Keratinocyte (primary cell): ENCODE results near the gene CHST12. TPM values are rescaled to one million over a fixed set of nuclear protein-coding genes. Genes with fewer than 3 reads are reported as not detected.

Experiments
- DNase-seq: peaks from one replicate; pipeline ENCODE4 v3.0.0-alpha.2; 2011; ENCODE audit warnings: low read depth, missing footprints, low spot score
- FAIRE-seq: peaks from 2 replicates; lab custom pipeline; 2011; peaks lifted over from hg19 to GRCh38; lab: Jason Lieb, UNC
- H2AFZ ChIP-seq: 2 replicates; pipeline ENCODE4 v1.6.0; 2012; ENCODE audit warnings: low read length, control low read depth, inconsistent platforms; ENCODE audit not compliant: control insufficient read depth
- H3K27ac ChIP-seq: 2 replicates; pipeline ENCODE4 v1.5.1; 2011; ENCODE audit warnings: low read length; ENCODE audit not compliant: control insufficient read depth, insufficient read depth
- H3K27me3 ChIP-seq: 3 replicates; pipeline ENCODE4 v1.6.0; 2011; ENCODE audit warnings: low read length; ENCODE audit not compliant: control insufficient read depth, insufficient read depth; ENCODE audit errors: extremely low read depth
- H3K36me3 ChIP-seq, 2 experiments: 2 replicates in 1 of 2; 3 replicates in 1 of 2; pipeline ENCODE4 v1.5.1; 2011; ENCODE audit warnings: low read length in 2 of 2, mild to moderate bottlenecking in 1 of 2; ENCODE audit not compliant: control insufficient read depth in 2 of 2, insufficient read depth in 2 of 2; ENCODE audit errors: extremely low read depth in 1 of 2
- H3K4me1 ChIP-seq: 3 replicates; pipeline ENCODE4 v1.5.1; 2011; ENCODE audit warnings: low read length; ENCODE audit not compliant: control insufficient read depth, insufficient read depth; ENCODE audit errors: extremely low read depth
- H3K4me2 ChIP-seq: 3 replicates; pipeline ENCODE4 v1.6.0; 2011; ENCODE audit warnings: low read depth, low read length; ENCODE audit not compliant: control insufficient read depth, insufficient read depth; ENCODE audit errors: extremely low read depth
- H3K4me3 ChIP-seq, 3 experiments: fragments of 200-600 bp in 1 of 3; sonication (generic) in 1 of 3; 2 replicates in 2 of 3; 3 replicates in 1 of 3; pipeline ENCODE4 v1.5.1; 2011 to 2016; ENCODE audit warnings: low read length in 3 of 3, mild to moderate bottlenecking in 3 of 3, control low read depth in 2 of 3, inconsistent platforms in 1 of 3, low read depth in 1 of 3, mixed read lengths in 1 of 3, mixed run types in 1 of 3, moderate library complexity in 1 of 3; ENCODE audit not compliant: control insufficient read depth in 2 of 3, insufficient read depth in 2 of 3; ENCODE audit errors: extremely low read depth in 1 of 3
- H3K79me2 ChIP-seq: 2 replicates; pipeline ENCODE4 v1.6.0; 2012; ENCODE audit warnings: low read length; ENCODE audit not compliant: control insufficient read depth, insufficient read depth
- H3K9ac ChIP-seq: 3 replicates; pipeline ENCODE4 v1.6.0; 2011; ENCODE audit warnings: low read length; ENCODE audit not compliant: control insufficient read depth, insufficient read depth; ENCODE audit errors: extremely low read depth
- H3K9me1 ChIP-seq: 3 replicates; pipeline ENCODE4 v1.6.0; 2011; ENCODE audit warnings: low read length; ENCODE audit not compliant: control insufficient read depth, insufficient read depth; ENCODE audit errors: extremely low read depth
- H3K9me3 ChIP-seq: 2 replicates; pipeline ENCODE4 v1.5.1; 2012; ENCODE audit warnings: low read depth, low read length; ENCODE audit not compliant: control insufficient read depth
- H4K20me1 ChIP-seq: 3 replicates; pipeline ENCODE4 v1.6.0; 2011; ENCODE audit warnings: low read length; ENCODE audit not compliant: control insufficient read depth, insufficient read depth; ENCODE audit errors: extremely low read depth
- EZH2 ChIP-seq: IDR thresholded peaks from one replicate; pipeline ENCODE4 v1.6.1; 2012; ENCODE audit warnings: inconsistent platforms, mild to moderate bottlenecking, low read length, moderate library complexity
- dilution Hi-C: fragments of 300-500 bp; cut with MboI; formaldehyde crosslinking; loops from one replicate; pipeline ENCODE4 v1.7.0; 2020; ENCODE audit warnings: low sequenced_read_pairs; ENCODE audit not compliant: extremely low pct_ligation_motif_present
- polyA plus RNA-seq, 5 experiments: library from polyadenylated mRNA; depleted of rRNA in 3 of 5; stranded (reverse) in 3 of 5; stranded (forward) in 1 of 5; unstranded in 1 of 5; fragments of >200 nt; gene quantifications; 1 replicate in 1 of 5; 2 replicates in 3 of 5; 3 replicates in 1 of 5; pipeline versions ENCODE4 v1.2.1 to v1.2.3, GENCODE V29; 2011 to 2012; ENCODE audit warnings: missing spikeins in 2 of 5, low read depth in 1 of 5, low replicate concordance in 1 of 5
- TF ChIP-seq, protein P1 (sequence below), 3 experiments: IDR thresholded peaks in 1 of 3; conservative IDR thresholded peaks in 1 of 3; optimal IDR thresholded peaks in 1 of 3; 2 replicates in 2 of 3; 3 replicates in 1 of 3; pipeline versions ENCODE3 to v1.5.1; 2011; ENCODE audit warnings: low read length in 3 of 3, mild to moderate bottlenecking in 3 of 3, moderate library complexity in 2 of 3, control low read depth in 1 of 3, inconsistent platforms in 1 of 3; ENCODE audit not compliant: insufficient read depth in 2 of 3; ENCODE audit errors: extremely low read depth in 1 of 3

The CHST12 gene
- polyA plus RNA-seq, 1 donor (not counting 4 experiments of a cell fraction or from before 2014, with no cell fraction given) = 5.0 TPM

DNA sequence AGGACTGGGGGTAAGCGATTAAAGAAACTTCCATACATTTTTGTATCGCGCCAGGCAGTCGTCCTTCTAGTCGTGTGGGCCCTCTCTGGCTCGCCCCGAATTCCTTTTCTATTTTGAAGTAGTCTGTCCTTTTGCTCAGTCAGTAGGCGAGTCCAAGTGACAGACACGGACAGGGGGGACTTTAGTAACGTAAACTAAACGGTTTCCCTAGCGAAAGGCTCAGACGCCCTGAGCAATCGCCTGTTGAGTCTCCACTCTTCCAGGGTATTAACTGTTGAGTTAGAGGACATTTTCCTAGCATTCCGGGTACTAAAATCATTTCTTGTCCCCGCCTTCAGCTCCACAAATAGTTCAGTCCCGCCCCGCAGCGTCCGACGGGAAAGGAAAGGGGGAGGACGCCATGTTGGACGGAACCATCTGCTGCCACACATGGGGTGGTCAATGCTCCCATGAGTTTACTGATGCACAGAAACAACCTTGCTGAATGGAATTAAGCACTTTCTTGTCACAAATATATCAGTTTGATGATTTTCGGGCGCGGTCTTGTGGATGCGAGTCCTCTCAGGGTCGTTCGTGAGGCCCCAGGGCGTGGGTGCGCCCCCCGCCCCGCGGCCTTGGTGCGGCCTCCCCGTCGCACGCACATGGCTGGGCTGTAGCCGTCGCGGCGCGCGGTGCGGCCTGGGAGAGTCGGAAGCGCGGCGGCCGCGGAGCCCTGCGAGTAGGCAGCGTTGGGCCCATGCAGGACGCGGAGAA is 49.0 kb upstream of the CHST12 start, which contains the start of gene EIF3B:
TSS of gene EIF3B (plus strand) at position 642 of the 753 bp plus-strand sequence. CDS start at position 737, 95 bp downstream.
- Histone ChIP-seq H3K27me3 (no peaks in the 10 kb centered on the region), H3K79me2 (peaks cover 52% of the 10 kb centered on the region), H3K27ac (peak within 1 kb of the TSS; percentile 100), H4K20me1 (peaks cover 15% of the 10 kb centered on the region), H3K36me3 (peaks cover 8 to 27% of the 10 kb centered on the region in 2 experiments), H2AFZ (peak within 1 kb of the TSS; percentile 97), H3K9ac (peak within 1 kb of the TSS; percentile 100), H3K4me1 (peaks cover 20% of the 10 kb centered on the region), H3K4me3 (peak within 1 kb of the TSS; percentile 83 to 86 (median 84)), H3K4me2 (peak within 1 kb of the TSS; percentile 97), H3K9me3 (no peaks in the 10 kb centered on the region), H3K9me1 (no peaks in the 10 kb centered on the region)
- TF ChIP-seq, protein P1, sequence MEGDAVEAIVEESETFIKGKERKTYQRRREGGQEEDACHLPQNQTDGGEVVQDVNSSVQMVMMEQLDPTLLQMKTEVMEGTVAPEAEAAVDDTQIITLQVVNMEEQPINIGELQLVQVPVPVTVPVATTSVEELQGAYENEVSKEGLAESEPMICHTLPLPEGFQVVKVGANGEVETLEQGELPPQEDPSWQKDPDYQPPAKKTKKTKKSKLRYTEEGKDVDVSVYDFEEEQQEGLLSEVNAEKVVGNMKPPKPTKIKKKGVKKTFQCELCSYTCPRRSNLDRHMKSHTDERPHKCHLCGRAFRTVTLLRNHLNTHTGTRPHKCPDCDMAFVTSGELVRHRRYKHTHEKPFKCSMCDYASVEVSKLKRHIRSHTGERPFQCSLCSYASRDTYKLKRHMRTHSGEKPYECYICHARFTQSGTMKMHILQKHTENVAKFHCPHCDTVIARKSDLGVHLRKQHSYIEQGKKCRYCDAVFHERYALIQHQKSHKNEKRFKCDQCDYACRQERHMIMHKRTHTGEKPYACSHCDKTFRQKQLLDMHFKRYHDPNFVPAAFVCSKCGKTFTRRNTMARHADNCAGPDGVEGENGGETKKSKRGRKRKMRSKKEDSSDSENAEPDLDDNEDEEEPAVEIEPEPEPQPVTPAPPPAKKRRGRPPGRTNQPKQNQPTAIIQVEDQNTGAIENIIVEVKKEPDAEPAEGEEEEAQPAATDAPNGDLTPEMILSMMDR (optimal IDR thresholded peaks at IDR 0.05 in 1 of 3, IDR thresholded peaks at IDR 0.05 in 1 of 3, conservative IDR thresholded peaks at IDR 0.05 in 1 of 3; ENCODE audit: extremely low read depth in 1 of 3, insufficient read depth in 2 of 3, low read length in 3 of 3) = no peak
- TF ChIP-seq EZH2 = no peak
- FAIRE-seq = peak; percentile 55
- dilution Hi-C loops = no loop called here
- peak; percentile 73 for DNase-seq

DNA sequence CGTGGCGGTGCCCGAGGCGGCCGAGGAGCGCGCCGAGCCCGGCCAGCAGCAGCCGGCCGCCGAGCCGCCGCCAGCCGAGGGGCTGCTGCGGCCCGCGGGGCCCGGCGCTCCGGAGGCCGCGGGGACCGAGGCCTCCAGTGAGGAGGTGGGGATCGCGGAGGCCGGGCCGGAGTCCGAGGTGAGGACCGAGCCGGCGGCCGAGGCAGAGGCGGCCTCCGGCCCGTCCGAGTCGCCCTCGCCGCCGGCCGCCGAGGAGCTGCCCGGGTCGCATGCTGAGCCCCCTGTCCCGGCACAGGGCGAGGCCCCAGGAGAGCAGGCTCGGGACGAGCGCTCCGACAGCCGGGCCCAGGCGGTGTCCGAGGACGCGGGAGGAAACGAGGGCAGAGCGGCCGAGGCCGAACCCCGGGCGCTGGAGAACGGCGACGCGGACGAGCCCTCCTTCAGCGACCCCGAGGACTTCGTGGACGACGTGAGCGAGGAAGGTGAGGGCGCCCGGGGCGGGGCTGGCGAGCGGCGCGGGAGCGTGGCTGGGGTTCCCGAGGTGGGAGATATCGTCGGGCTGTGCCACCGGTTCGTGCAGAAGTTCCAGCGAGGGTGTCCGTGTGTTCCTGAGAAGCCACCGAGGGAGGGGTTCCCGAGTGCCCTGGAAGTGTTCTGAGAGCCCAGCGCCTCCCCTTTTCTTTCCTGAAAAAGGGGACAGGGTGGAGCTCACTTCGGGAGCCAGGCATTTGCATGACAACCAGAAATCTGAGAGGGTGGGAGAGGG is 48.3 kb upstream of the CHST12 start:
- TF ChIP-seq, protein P1 (optimal IDR thresholded peaks at IDR 0.05 in 1 of 3, IDR thresholded peaks at IDR 0.05 in 1 of 3, conservative IDR thresholded peaks at IDR 0.05 in 1 of 3; ENCODE audit: extremely low read depth in 1 of 3, insufficient read depth in 2 of 3, low read length in 3 of 3) = no peak
- no peak for TF ChIP-seq EZH2
- FAIRE-seq = no peak
- peaks cover 8 to 33% of the 10 kb centered on the region in 2 experiments for H3K36me3 ChIP-seq
- dilution Hi-C loops = no loop called here
- no peaks in the 10 kb centered on the region for H3K27me3 ChIP-seq
- peaks cover 22% of the 10 kb centered on the region for H4K20me1 ChIP-seq
- peak overlapping the region; percentile 100 for H3K9ac ChIP-seq
- no peaks in the 10 kb centered on the region for H3K9me1 ChIP-seq
- H3K4me2 ChIP-seq = peak overlapping the region; percentile 97
- no peaks in the 10 kb centered on the region for H3K9me3 ChIP-seq
- H3K4me1 ChIP-seq = peaks cover 23% of the 10 kb centered on the region
- peak overlapping the region; percentile 83 to 86 (median 84) for H3K4me3 ChIP-seq
- H2AFZ ChIP-seq = no peak overlapping the region
- H3K79me2 ChIP-seq = peaks cover 59% of the 10 kb centered on the region
- H3K27ac ChIP-seq = peak overlapping the region; percentile 100
- no peak for DNase-seq
